Measurements from ENCODE around the gene GSS. TPM values are rescaled to one million over a fixed set of nuclear protein-coding genes. Genes with fewer than 3 reads are reported as not detected.

GSS gene
- polyA plus RNA-seq, 3 donors, result 57.9 to 59.5 (median 58.0) TPM

Other genes with a start within 250 kb of the GSS start
- 10 to 100 TPM; 43.1 to 53.4 (median 52.1) TPM for gene NCOA6, start 130.2 kb downstream of the GSS start, polyA plus RNA-seq (ENCODE audit: insufficient read length in 3 of 3)
- gene GGT7, start 83.0 kb downstream of the GSS start, polyA plus RNA-seq (ENCODE audit: insufficient read length in 3 of 3), result 10 to 100 TPM; 21.7 to 36.8 (median 35.5) TPM
- 10 to 100 TPM; 41.7 to 43.3 (median 42.3) TPM for gene ACSS2, start 79.2 kb downstream of the GSS start, polyA plus RNA-seq (ENCODE audit: insufficient read length in 3 of 3)
- 1 to 10 TPM; 1.2 to 2.7 (median 1.9) TPM for gene MYH7B, start 62 bp upstream of the GSS start, polyA plus RNA-seq (ENCODE audit: insufficient read length in 3 of 3)
- gene TRPC4AP, start 137.0 kb upstream of the GSS start, polyA plus RNA-seq (ENCODE audit: insufficient read length in 3 of 3), result 10 to 100 TPM; 63.0 to 70.7 (median 70.1) TPM
- gene EDEM2, start 191.5 kb upstream of the GSS start, polyA plus RNA-seq (ENCODE audit: insufficient read length in 3 of 3), result 10 to 100 TPM; 16.1 to 18.6 (median 17.4) TPM
- gene PROCR, start 216.3 kb upstream of the GSS start, polyA plus RNA-seq (ENCODE audit: insufficient read length in 3 of 3), result 1 to 10 TPM; 7.4 to 9.4 (median 8.7) TPM